CD4-positive, alpha-beta T cell treated with Interleukin-2 at 100 ng/mL for 4 hours (primary cell): ENCODE measurements around the gene BARX2.

Source experiments
- DNase-seq: peaks from one replicate; pipeline ENCODE4 v3.0.0-alpha.2; 2020; ENCODE audit warnings: low spot score

The BARX2 gene

DNA sequence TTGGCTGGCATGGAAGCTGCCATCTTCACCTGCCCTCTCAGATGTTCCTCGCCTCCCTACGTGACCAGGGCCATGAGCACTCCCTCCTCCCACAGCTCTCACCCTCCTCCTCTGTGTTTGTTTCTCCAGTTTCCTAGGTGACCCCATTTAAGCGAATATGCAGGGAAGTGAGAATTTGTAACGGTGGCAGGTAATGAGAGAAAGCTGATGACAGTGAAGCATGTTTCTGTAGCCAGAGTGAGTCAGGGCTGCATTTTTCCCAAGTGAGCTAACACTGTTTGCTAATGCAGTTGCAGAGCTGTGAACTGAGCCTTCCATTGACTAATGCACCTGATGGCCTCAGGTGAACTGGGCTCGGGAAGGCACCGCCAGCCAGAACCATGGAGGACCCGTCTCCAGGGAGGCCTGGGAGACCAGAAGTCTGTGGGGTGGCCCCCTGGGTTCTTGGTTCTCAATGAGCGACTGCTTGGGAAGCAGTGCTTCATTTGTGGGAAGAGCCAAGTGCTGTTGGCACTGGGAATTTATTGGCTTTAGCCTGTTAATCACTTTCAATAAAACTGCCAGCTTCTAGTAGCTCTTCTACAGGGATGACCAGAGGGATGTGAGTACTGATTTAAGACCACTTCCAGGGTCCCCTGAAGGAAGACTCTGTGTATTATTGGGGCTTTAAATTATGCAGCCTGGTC, 64.5 kb downstream of the BARX2 start:
- no peak for DNase-seq

DNA sequence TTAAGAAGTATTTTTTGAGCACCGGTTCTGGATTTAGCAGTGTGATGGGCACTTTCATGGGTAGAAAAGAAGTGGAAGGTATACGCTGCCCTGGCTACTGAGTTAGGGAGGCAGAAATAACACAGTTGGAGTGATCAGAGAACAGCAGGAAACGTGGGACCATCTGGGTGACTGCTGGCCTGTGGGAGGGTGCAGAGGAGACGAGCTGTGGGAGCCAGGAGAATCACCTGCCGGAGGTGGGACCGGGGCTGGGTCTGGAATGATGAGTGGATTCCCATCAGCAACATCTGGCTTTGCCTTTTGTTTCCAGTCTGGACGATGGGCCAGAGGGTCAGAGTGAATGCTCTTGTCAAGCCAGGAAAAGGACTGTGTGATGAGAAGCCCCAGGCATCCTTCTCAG, 66.5 kb downstream of the BARX2 start:
- DNase-seq: no peak

DNA sequence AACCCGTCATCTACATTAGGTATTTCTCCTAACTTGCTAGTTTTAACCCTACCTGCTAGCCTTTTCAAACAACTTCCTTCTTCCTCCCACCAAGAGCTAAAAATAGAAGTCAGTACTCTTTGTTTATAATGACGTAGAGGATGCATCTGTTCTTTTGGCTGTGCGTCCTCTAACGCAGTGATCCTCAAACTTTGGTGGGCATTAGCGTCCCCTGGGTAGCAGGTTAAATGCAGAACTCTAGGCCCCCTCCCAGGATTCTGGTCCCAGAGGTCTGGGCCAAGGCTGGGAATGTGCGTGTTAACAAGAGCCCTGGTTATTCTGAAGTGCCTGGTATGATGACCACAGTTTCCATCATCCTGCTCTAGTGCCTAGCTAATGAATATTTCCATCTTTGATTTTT, 67.6 kb downstream of the BARX2 start:
- no peak for DNase-seq

DNA sequence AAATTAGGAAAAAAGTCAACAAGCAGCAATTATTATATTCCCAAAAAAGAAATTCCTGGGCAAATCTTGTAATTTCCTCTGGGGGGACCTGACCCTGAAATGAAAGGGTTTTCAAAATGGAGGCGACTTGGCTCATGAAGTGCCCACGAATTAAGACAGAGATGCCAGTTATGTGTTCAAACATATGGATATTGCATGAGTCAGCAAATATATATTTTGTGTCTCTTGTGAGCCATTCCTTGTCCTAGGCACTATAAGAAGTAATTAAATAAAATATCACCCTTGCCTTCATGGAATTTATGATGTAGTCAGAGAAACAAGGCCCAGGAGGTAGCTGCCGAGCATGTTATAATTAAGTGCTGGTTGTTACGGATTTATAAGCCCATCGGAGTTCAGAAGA, 68.6 kb downstream of the BARX2 start:
- DNase-seq: no peak

DNA sequence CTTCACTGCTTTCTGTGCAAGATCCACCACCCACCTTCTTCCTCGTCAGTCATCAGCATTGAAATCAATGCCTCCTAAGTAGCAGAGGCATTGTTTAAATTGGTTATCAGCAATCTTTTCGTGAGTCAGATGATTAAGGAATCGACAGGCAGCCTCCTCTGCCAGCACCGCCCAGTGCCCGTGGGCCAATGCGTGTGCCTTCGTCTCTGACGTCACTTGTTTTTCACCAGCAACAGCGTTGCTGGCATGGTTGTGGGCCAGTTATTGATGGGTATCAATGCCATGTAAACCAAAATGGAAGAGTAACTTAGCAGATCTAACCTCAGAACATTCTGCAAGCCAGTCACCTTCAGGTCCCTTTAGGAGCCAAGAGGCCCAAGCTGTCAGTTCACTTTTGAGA, 69.6 kb downstream of the BARX2 start:
- no peak for DNase-seq

DNA sequence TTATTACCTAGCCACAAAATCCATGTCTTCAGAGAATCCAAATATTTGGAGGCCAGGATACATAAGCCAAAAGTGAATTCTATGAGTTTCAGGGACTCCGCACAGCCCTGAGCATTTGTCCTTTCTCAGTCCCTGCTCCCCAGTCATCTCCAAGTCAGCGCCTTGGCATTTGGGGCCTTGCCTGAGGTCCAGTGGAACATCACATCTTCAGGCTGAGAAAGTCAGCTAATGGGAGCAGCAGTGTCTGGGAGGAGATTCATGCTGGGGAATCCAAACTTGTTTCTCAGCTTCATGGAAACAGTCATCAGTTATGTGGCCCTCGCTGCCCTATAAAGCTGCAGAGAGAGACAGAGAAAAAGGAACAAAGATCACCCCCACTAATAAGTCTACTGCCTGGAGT, 70.9 kb downstream of the BARX2 start:
- no peak for DNase-seq

DNA sequence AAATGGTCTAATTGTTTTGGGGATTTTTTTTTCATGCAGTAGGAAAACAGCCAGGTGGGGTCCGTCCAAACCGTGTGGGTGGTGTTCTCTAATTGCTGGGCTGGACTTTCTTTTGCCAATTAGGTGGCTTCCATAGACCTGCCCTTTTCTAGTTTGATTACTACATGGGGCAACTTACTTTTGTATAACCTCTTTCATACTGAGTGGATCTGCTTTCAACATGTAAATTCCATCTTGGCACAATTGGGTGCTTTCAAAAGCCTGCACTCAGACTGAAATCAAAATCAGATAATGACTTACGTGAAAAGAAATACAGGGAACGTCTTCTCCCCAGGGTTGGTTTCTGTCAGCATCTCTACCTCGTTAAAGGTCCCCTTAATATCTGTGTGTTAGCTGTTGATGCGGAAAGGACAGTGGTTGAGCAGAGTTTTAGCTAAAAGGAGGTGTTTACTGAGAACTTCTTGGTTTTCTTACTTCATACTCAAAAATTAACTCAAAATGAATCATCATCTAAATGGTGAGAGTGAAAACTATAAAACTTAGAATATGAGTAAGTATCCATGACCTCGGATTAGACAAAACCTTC, 72.1 kb downstream of the BARX2 start:
- DNase-seq: no peak

DNA sequence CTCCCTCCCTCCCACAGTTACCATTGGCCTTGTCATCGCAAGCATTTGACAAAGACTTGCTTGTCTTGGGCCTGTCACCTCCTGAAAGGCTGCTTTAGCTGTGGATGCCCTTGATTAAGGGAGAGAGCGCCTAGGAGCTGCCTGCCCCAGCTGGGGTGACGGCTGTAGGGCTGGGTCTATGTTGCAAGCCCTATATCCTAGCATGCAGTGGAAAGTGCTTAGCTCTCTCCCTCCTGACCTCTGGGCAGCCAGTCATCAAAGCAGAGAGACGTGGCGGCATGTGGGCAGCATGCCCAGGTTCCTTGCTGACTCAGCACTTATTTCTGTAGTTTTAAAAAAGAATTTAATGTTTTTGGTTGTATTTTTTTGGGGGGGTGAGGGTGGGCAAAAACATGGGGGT, 75.9 kb downstream of the BARX2 start:
- DNase-seq: no peak

DNA sequence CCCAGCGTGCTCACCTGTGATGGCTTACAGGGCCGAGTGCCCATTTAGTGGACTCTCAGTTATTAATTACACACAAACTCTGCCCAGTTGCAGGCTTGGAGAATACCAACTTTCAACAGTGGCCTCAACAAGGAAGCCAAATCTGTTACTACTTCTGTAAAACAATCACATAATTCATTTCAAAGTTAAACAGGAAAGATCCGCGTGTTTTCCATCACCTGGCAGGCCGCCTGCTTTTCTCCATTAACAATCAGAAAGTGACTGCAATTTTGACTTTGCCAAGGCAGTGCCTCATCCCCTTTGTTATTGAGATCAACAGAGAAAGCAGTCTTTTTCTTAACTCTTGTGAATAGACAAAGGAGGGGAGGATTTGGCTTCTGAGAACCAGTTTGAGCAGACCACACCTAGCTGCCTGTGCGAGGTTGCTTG, 77.7 kb downstream of the BARX2 start:
- DNase-seq: no peak

DNA sequence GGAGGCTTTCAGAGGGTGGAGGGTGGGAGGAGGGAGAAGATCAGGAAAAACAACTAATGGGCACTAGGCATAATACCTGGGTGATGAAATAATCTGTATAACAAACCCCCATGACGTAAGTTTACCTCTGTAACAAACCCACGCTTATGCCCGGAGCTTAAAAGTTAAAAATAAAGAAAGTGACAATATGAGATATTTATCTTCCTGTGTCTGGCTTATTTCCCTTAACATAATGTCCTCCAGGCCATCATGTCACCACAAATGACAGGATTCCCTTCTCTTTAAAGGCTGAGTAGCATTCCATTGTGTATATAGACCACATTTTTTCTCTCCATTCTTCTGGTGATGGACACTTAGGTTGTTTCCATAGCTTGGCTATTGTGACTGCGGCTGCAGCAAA, 79.5 kb downstream of the BARX2 start:
- no peak for DNase-seq

DNA sequence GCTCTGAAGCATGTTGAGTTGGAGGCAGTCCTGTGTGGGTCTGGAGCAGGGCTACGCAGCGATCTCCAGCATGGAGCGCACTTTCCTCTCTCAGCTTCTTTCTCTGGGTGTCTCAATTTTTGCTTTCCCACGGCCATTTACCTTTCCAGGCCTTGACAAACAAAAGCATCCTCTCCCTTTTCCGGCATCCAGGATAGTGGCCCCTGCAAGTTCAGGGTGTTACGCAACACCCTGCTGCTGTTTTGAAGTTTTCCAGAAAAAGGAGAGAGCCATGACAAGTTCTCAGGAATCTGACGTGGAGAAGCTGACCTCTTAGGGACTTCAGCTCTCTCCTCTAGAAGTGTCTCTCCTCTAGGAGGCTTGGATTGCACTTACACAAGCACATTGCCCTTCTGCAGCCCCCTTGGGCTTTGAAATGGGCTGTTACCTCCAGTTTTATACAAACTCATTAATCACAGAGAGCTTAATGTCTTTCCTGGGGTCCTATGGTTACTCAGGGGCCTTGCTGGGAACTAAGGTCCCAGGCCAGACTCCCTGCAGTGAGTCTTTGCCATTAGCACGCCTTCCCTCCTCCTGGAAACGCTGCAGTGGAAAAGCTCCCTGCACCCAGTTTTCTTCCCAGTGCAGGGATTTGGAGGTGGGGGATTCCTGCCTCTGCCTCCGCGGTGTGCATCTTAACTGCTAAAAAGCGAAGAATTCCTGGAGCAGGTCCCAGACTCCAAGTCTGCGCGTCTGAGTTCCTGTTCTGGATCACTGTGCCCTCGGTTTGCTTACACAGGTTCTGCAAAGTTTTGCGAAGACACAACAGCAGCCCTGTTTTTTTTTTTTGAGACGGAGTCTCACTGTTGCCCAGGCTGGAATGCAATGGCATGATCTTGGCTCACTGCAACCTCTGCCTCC, 80.4 kb downstream of the BARX2 start:
- DNase-seq: no peak

DNA sequence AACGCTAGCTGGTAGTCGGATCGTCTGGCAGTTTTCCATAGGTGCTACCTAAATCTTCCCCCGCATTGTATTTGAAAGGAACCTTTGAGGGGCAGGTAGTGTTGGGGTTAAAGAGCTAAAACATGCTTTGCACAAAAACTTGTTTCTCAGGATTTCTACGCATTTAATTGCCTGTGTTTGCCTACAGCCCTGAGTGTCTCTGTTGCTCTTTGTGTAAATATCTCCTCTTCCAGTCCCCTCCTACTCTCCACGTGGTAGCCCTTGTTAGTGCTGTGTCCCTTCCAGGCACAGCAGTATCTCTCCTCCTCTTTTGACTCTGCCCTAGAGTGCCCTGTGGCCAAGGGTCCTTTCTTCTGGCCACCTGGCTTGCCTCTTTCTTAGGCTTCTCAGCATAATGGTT, 81.7 kb downstream of the BARX2 start:
- DNase-seq: no peak

DNA sequence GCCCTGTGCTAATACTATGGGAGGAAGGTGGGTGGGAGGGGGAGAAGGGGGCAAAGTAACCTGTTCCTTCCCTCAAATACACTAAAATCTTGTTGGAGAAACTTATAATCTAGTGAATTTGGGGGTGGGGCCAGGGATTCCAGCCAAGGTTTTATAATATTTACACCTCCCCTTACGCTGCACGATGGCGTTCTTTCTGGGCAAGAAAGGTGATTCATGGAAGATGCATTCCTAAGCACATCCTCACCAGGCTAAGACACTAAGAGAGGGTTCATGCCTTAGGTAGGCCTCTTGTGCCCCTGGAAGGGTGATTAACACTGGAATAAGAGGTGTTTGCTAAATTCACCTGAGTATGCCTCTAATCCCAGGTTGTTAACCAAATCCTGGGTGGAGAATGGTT, 82.6 kb downstream of the BARX2 start:
- DNase-seq: no peak

DNA sequence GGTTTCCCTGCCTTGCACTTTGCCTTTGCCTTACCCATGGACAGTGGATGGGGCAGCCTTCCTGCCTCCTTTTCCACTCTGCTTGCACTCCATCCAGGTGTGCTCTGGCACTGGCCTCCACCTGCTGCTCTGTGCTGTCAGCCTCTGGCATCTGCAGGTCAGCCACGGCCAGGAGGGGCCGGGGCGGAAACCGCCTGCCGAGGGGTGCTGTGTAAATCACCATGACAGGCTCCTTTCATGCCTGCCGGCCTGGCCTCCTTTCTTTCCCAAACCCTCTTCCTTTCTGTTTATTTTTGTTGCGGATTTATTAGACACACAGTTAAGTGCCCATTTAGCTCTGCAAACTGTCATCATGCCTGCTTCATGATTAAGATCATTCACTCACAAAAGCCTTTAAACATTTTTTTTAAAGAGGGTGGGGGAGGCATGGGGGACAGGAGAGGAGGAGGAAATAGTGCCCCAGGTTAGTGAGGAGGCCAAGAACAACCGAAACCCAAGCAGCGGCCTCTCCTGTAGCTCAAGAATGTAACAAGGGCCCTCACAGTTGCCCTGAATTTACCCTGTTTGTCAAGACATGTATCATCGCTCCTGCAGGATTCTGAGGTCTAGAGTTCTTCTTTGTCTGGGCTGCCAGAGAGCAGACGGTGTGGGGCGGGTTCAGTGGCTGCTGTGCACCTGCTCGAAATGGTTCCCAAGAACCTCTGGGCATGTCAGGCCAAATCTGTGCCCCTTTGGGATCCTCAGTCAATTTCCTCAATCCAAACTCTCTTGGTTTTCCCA, 83.3 kb downstream of the BARX2 start:
- DNase-seq: no peak

DNA sequence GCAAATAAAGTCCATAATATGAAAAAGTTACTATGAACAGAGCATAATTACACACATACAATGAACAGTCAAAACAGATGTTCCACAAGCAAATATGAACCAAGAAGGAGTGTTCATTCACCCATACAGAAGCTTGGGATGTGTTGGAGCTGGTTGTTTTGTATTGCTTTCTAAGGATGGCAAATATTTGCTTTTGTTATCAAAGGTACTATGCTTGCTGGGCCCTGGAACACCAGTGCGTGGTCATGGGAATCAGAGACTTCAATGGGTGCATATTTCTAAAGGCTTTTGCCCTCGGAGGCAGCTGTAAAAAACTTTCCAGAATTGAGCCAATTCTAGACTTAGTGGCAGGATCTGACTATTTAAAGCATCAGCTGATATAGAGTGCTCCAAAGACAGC, 85.1 kb downstream of the BARX2 start:
- no peak for DNase-seq

DNA sequence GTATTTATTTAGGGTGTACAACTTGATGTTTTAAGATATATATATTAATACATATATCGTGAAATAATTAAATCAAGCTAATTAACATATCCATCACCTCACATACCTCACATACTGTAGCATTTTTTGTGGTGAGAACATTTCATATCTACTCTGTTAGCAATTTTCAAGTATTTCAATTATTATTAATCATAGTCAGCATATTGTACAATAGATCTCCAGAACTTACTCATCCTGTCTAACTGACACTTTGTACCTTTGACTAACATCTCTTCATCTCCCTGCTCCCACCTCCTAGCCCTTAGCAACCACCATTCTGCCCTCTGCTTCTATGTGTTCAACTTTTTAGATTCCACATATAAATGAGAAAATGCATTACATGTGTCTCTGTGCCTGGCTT, 108.4 kb downstream of the BARX2 start:
- DNase-seq: no peak

DNA sequence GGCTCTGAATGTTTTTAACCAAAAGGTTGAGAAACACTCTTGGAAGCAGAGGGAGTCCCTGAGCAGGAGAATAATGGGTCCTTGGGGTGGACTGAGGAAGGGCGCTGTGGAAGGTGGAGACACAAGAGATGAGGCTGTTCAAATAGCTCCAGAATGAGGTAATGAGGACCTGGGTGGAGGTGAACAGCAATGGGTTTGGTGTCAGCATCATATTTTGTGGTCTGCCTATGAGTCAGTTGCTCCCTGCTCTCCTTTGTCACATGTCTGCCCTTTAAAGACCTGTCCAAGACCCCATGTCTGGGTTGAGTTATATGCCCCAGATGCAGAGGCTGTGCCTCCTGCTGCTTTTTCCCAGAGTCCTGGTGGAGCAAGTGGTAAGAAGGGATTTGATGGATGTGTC, 113.6 kb downstream of the BARX2 start:
- DNase-seq: no peak

DNA sequence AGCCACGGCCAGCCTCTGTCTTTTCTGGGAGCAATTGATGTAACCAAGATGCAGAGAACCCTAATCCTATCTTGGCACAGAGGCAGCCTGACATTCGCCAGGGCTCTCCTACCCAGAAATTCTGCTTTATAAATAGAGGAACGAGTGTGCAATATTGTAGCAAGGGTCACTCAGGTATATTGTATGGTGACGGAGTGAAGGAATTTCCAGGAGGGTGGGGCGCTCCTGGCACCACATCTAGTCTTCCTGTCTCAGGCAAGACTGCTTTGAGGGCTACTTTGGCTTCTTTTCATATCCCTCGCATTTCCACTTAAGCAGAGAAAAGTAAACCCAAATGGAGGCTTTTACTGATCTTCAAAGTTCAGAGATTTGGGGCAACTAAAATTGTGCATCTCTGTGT, 114.4 kb downstream of the BARX2 start:
- no peak for DNase-seq

DNA sequence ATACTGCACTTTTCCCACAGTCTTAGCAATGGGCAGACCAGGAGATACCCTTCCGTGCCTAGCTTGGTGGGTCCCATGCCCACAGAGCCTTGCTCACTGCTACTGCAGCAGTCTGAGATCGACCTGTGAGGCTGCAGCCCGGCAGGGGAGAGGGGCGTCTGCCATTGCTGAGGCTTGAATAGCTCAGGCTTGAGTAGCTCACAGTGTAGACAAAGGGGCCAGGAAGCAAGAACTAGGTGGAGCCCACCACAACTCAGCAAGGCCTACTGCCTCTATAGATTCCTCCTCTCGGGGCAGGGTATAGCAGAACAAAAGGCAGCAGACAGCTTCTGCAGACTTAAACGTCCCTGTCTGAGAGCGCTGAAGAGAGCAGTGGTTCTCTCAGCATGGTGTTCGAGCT, 118.1 kb downstream of the BARX2 start:
- no peak for DNase-seq
